ENCODE measurements around the gene ZZZ3.

GRCh38 chr1:77673030-77673429 lies 9.4 kb downstream of the ZZZ3 start:
- no peak for TF ChIP-seq POLR2A (IDR thresholded peaks at IDR 0.05; ENCODE audit: control extremely low read depth in 1 of 2, low read depth in 2 of 2, low read length in 2 of 2)
- no peak for TF ChIP-seq EZH2 (IDR thresholded peaks at IDR 0.05; ENCODE audit: low read depth, low read length, severe bottlenecking)
- TF ChIP-seq FOSL1 (IDR thresholded peaks at IDR 0.05; ENCODE audit: insufficient read depth, low read depth, low read length) = no peak
- TF ChIP-seq HDAC2 (IDR thresholded peaks at IDR 0.05; ENCODE audit: borderline replicate concordance in 1 of 2, low read depth in 2 of 2, low read length in 2 of 2) = no peak
- no peak for TF ChIP-seq CTCF (IDR thresholded peaks at IDR 0.05; ENCODE audit: control extremely low read depth in 1 of 3, insufficient read depth in 1 of 3, low read depth in 1 of 3, low read length in 3 of 3)
- no peak for TF ChIP-seq GABPA (IDR thresholded peaks at IDR 0.05; ENCODE audit: borderline replicate concordance, insufficient read depth, low read length)
- TF ChIP-seq USF2 (IDR thresholded peaks at IDR 0.05; ENCODE audit: low read length) = no peak
- no peak for TF ChIP-seq SRF (IDR thresholded peaks at IDR 0.05; ENCODE audit: low read depth, low read length)
- TF ChIP-seq CHD2 (IDR thresholded peaks at IDR 0.05; ENCODE audit: low read length) = no peak
- no peak for TF ChIP-seq ZNF274 (IDR thresholded peaks at IDR 0.05; ENCODE audit: borderline replicate concordance, extremely low read depth, low read length)
- TF ChIP-seq TEAD4 (IDR thresholded peaks at IDR 0.05; ENCODE audit: low read depth, low read length) = no peak
- TF ChIP-seq CBX5 (IDR thresholded peaks at IDR 0.05; ENCODE audit: low read depth, low read length) = no peak
- TF ChIP-seq ATF3 (IDR thresholded peaks at IDR 0.05; ENCODE audit: insufficient read depth, low read depth, low read length) = no peak

All from H1 (cell line).